Non-pigmented ciliary epithelial cell (primary cell): Measurements from ENCODE around the gene ZDHHC9.

Experiments used
- DNase-seq: peaks from one replicate; pipeline ENCODE4 v3.0.0-alpha.2; 2010; ENCODE audit warnings: low read depth

The ZDHHC9 gene

DNA sequence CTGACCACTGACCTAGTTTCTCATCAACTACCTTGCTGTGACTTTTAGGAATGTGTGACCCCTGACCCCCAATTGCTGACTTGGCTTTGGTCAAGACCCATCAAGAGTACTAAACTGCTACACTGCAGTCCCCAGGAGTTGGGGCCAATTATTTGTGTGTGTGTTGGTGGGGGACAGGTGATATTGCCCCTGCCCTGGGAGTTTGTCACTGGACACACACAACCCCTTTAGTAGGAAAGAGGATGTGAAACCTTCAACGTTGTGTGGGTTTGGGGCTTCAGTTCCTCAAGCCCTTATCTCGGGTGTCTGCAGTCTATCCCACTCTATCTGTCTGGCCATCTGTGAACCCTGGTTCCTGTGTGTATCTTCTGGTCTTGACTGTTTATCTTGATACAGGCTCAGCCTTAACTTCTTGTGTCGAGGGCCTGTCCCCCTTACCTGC is 57.5 kb downstream of the ZDHHC9 start:
- no peak for DNase-seq

DNA sequence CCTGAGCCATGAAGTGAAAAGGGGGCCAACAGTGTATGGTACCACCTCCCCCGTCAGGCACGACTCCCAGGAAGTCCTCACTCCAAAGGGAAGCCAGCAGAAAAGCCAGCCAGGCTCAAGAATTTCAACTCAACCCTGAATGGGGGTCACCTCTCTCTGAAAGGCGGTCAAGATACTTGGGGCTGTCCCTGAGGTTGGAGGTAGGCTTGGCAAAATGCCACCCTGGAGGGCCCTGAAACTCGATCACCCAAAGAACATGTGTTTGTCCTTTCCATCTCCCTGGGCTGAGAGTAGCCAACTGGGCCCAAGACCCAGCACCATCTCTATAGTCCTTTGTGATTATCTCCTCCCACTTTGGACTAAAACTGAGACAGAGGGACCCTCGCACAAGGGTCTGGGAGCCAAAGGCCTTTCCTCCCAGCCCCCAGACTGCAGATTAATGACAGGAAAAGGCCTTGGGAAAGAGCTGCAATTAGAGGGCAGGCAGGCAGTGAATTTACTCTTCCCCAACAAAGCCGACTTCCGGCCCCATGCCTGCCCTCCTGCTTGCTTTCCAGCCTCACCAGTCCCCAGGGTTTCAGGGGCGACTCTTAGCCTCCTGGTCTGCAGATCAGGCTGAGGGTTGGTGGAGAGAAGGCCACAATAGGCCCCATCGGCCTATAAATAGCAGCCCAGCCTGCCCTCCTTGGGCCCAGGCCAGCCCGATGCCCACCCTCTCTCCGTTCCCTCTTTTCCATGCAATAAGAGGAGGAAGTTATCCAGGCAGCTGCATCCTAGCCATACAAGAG is 58.3 kb downstream of the ZDHHC9 start:
- no peak for DNase-seq

DNA sequence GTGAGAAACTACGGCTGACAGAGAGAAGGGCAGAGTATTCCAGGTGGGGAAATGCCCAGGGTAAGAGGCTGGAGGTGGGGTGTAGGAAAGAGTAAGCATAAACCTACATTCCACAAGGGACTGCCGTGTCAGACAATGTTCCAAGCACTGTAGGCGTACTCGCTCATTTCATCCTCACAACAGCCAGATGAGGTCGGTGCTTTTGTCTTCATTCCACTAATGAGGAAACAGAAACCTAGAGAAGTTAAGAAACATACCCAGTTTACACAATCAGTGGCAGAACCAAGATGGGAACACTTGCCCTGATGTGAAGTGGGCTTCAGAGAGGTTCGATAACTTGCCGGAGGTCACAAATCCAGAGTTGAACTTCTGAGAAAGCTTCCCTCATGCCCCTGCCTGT is 59.3 kb downstream of the ZDHHC9 start:
- no peak for DNase-seq

DNA sequence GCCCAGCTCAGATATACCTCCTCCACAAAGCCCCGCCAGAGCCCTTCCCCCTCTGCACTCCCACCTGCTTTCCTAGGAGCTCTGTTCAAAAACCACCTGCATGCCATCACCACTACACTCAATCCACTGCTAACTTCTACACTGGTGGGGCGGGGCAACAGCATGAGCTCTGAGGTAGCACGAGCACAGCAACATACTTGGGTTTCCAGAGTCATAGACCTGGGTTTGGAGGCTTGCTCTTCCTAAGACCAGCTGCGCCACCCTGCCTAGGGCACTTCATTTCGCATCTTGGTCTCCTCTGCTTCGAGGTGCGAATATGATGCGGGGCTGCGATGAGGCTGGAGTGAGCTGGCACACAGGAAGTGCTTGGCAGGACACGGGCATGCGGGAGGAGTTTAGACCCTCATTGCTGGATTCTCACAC is 60.4 kb downstream of the ZDHHC9 start:
- DNase-seq: no peak

DNA sequence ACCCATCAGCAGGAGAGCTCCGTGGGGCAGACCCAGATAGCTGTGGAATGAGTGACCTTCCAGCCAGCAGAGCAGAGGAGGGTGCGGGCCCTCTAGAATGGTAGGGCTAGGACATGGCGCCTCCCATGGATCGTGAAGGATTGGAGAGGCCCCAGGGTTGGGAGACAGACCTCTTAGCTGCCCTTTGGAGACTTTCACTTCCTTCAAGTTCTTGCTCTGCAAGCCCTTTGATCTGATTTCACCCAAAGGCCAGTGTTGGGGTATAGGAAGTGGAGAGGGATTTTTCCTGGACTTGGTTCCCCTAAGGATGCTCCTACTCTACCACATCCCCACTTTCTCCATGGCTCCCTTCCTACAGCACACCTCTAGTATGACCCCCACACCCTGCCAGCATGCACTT is 61.0 kb downstream of the ZDHHC9 start:
- no peak for DNase-seq

DNA sequence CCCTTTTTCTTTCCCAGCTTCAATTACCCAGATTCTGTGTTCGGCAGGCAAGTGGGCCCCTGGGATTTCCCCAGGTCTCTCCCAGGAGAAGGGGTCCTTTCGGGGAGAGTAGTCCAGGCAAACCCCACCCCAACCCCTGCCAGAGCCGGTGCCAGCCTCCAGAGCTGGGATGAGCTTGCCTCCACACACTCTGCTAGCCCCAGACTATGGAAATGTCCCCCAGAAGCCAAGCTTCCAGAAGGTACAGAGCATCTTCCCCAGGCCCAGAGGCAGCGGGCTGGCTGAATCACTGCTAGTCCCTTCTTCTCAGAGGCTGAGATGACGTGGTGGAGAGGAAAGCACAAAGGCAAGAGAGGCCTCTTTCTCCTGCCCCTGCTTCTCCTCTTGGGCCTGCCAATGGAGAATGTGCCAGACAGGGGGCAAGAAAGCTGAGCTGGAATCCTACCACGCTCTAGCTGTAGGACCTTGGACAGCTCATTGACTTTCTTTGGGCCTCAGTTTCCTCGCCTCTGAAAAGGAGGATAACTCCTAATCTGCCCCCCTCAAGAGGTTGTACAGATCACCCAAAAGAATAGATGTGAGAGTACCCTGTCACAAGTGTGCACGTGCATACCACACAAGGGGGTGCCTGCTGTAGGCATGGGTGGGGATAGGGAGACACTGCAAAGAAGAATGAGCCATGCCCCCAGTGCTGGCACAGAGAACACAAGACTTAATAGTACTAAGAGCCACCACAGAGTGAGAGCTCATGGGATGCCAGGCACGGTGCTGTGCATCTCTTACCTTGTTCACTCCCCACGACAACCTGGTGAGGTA is 61.8 kb downstream of the ZDHHC9 start:
- DNase-seq: no peak

DNA sequence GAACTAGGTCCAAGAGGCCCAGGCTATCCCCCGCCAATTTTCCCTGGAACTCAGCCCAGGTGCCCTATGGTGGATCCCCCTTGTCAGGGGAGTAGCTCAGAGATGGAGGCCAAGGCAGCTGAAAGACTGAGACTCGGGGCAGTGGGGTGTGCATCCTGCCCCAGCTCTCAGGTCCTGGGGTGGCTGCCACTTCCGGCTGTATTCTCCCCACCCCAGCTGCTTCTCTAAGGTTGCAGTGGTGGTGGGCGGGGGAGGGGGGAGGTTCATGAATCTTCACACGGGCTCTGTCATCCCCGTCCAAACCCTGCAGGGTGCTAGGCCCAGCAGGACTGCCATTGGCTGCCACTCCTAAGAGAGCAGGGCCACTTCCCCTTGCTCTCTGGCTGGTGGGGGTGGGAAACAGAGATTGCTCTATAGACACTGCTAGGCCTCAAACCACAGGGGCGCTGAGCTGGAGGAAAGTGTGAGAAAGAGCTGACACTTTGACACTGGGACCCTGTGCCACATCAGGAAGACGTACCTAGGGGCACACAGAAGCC is 62.5 kb downstream of the ZDHHC9 start:
- no peak for DNase-seq

DNA sequence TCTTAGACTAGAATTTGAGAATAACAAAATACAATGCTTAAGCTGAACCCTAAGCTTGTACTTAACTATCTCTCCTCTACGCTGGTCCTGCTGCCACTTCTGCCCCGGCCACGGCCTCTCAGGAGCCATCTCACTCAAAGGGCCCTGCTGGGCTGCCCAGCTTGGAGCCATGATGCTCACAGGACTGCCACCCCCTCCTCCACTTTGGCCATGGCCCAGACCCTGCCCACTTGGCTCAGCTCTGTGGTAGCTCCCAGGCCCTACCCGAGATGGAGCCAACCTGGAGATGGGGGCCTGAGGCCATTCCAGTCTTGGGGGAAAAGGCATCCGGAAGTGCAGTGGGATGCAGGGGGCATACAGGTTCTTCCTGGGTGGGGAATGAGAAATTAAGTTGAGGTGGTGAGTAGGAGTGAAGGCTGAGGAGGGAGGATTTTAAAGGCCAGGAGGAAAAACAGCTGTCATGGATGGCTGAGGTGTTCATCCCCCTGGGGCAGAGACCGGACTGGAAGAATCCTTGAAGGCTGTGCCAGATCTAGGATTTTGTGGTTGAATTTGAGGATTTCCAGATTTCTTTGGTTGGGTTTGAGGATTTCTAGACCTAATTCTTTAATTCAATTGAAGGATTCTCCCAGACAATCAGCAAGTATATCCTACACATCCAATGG is 63.1 kb downstream of the ZDHHC9 start:
- no peak for DNase-seq

DNA sequence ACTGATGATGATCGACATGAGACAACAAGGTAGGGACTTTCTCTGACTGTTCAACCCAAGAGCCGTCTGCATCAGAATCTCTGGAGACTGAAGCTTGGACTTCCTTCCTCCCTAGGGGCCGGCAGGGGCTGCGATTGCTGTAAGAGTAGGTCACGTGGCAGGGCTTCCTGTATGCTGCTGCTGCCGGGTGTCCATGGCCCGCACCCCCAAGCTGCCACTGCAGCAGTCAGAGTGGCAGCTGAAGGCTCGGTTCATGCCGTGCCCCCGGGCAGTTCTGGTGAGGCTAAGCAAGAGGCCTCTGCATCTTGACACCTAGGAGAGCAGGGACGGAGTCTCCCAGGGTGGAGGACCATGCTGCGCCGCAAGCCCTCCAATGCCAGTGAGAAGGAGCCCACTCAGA is 63.9 kb downstream of the ZDHHC9 start, which contains the start of gene SASH3:
TSS of gene SASH3 (plus strand) at position 203 of the 400 bp plus-strand sequence. CDS start at position 352, 149 bp downstream.
- DNase-seq: no peak

DNA sequence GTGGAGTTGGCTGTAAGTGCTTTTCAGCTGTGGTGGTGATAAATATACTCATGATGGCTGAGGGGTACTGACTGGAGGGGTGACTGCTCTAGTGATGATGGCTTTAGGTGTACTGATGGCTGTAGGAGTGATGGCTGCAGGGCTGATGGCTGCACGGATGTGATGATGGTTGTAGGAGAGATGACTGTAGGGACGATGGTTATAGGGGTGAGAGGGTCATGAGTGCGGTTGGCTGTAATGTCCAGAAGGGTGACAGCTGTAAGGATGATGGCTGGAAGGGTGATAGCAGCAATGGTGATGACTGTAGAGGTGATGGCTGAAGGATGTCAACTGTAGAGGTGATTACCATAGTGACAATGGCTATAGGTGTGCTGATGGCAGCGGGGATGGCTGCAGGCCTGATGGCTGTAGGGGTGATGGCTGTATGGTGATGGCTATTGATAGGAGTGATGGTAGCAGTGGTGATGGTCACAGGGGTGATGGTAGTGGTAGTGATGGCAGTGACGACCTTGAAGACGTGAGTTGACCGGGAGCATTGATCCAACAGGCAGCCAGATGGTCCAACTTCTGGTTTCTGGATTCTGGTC is 64.5 kb downstream of the ZDHHC9 start:
- DNase-seq: no peak

DNA sequence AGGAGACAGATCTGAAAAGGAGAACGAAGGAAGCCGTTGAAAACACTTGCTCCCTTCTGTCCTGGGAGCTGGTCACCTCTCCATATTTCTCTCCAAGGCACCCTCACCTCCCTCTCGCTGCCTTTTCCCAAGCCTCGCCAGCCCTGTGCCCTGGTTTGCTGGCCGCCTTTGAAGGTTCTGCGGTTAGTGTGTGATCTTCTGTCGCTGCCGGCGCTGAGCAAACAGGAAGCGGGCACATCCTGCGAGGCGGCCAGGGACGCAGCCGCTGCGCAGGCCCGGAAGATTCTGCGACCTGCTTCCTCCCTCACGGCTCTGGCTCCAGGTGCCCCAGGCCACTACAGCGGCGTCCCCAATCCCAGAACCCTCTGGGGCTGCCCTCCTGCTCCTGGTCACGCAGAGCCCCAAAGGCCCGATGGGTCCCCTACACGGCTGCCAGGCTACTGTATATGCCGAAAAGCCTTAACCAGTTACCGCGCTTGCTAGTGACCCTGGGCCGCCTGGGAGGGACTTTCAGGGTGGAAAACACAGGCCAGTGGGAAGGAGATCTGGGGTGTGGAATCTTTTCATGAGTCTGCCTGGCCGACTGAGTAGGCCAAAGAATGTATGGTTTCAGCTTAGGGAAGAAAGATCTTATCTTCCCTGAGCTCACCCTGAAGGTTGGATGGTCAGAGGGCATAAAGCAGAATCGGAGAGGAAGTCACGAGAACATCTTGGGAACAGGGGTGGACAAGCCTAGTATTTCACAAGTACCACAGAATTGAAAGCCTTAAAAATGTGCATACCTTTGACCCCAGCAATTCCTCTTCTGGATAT is 66.3 kb downstream of the ZDHHC9 start:
- DNase-seq: no peak

DNA sequence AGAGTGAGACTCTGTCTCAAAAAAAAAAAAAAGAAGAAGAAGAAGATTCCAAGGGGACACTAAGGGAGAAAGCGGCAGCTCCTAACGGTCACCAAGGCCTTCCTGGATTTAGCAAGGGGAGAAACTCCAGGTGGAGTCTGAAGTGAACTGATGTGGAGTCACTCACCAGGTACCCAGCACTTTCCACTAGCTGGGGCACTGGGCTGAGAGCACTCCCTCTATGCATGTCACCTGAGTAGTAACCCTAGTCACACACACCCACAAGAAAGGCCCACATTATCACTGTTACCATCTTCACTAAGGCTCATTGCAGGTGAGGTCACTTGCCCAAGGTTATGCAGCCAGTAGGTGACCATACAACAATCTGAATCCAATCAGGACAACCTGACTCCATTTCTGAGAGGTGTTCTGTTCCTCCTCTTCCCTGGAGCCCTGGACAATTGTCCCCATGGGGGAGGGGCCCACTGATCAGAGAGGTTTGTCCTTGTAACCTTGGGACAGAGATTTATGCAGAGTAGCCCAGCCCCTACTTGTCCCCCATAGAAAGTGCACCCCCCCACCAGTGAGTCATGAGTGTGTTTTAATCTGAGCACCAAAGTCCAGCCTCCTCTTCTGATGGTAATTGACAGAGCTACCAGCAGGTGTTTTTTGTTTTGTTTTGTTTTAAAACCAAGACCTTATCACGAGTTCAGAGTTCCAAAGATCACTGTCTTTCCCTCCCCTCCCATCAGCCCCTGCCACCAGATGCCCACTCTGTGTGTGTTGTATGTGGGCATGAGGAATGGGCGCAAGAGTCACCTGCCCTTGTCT is 69.8 kb downstream of the ZDHHC9 start:
- no peak for DNase-seq

DNA sequence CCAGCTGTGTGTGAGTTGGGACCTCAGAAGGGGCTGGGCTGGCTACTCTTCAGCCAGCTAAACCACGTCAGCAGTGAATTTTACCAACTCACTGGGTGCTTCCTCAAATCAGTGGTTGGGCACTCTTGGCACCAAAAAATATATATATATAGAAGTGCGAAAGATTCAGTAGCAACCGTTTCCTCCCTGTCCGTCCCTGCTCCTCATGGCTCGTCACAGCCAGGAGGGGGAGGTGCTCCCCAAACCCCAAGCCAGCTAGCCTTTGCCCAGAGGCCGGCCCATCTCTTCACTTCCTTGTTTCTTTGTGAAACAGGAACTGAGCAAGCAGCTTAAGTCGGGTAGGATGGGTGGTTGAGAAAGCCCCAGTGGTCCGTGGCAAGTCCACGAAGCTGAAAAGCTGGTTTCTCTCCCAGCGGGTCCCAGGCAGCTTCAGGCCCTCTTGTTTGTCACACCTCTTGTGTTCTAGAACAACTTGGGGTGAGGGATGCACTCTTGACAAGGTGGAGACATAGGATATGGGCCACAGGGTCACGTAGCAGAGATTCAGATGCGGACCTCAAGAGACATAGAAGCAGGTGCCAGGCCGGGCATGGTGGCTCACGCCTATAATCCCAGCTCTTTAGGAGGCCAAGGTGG is 70.8 kb downstream of the ZDHHC9 start:
- DNase-seq: no peak

DNA sequence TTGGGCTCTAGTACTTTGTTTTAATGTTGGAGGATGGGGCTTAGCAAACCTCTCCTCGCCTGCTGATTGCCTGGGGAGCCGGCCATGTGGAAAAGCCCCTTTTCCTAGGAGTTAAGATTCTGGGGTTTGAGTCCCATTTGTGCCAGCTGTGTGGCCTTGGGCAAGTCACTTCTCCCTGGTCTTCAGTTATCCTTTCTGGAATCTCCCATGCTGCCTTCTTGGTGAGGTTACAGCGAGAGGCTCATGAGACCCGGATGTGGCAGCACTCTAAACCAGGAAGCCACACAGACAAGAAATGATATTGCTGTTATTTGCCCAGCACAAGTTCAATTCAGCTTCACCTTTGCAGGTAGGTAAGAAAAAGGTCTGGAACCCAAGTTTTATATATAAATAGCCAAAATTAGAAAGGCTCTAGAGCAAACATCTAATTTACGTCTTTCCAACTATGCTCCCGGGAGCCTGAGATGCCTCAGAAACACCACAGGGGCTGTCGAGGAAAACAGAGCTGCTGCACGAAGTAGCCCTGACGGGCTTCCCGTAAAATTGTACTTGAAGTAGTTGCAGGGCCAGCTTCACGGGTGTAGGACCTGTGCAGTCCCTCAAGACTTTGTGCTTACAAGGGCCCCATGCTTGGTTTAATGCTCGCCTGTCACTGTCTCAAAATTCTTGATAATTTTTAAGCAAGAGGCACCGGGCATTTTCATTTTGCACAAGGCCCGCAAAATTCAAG is 72.3 kb downstream of the ZDHHC9 start:
- DNase-seq: no peak

DNA sequence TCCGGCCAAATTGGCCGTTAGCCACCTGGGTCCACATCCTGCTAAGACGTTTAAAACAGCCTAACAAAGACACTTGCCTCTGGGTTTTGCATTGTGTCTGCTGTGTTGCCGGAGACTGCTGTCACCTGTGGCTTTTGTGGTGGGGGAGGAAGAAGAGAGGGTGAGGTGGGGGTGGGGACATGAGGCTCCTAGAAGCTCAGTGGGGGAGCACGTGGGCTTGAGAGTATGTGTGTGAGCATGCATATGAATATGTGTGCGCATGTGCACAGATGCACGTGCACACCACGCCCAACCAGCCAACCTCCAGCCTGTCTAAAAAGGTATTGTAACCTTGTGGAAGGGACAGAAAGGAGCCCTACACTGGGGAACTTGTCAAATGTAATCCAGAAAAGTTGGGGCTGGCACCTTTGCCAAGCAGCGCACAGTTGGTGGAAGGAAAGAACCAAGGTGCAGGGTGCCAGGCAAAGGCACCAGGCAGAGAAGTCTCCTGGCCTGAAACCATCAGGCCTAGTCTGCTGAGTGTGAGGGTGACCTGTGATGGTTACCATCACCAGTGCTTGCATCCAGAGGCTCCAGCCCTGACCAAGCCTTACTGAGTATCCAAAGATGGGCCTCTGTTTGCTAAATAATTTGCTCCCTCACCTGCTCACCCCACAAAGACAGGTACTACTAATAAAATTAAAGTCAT is 74.1 kb downstream of the ZDHHC9 start:
- DNase-seq: no peak

DNA sequence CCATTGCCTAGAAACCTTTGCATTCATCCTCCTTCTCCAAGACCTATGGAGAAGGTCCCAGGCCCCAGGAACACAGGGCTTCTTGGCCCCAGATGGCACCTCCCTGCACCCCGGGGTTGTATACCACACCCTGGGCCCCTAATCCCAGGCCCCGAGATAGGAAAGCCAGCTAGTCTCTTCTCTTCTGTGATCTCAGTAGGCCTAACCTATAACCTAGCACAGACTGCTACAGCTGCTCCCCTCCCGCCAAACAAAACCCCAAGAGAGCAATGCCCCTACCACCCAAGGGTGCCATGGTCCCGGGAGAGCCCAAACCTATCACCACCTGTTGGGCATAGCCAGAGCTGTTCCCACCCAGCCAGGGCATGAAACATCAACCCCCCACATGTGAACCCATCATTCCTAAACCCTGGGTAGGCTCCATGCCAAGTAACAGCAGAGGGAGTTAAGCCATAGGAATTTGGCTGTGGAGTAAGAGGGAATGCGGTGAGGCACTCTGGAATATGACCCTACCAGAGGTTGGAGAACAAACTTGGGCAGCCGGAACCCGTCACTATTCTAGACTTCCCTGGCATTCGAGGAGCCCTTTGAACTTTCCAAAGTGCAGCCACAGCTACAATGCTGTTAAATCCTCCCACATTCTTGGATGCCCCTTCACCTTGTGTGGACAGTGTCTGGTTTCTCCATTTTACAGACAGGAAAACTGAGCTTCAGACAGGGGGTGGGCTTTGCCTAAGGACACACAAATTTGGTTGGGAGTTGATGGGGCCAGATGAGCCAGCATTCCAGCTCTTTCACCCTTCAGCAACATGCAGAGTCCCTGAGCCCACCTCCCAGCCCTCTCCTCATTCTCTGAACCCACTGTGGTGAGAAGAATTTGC is 74.9 kb downstream of the ZDHHC9 start:
- DNase-seq: no peak

DNA sequence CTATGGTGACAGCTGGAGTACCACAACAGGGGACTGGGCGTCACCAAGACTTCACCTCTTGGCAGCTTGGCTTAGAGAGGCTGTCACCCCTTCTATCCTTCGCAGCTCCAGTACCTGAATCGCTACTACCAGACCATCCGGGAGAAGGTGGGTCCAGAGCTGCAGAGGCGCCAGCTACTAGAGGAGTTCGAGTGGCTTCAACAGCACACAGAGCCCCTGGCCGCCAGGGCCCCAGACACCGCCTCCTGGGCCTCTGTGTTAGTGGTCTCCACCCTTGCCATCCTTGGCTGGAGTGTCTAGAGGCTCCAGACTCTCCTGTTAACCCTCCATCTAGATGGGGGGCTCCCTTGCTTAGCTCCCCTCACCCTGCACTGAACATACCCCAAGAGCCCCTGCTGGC is 75.5 kb downstream of the ZDHHC9 start:
- DNase-seq: no peak
